GM21619 (cell line): ENCODE measurements around the gene XPNPEP1.

Source experiments
- ATAC-seq: cut with Tn5 transposase; IDR thresholded peaks from one replicate; pipeline ENCODE4 v1.9.1; 2021; ENCODE audit not compliant: unreplicated experiment

XPNPEP1 gene

GRCh38 chr10:109866995-109867635 is 56.2 kb downstream of the XPNPEP1 start:
- no peak for ATAC-seq

GRCh38 chr10:109866168-109866994 is 56.9 kb downstream of the XPNPEP1 start:
- no peak for ATAC-seq

GRCh38 chr10:109863775-109864174 is 59.5 kb downstream of the XPNPEP1 start:
- ATAC-seq, result no peak

- ATAC-seq, result no peak
These were observed 60.6 kb downstream of the XPNPEP1 start for GRCh38 chr10:109862738-109863137.

- ATAC-seq, result no peak
These were observed 61.3 kb downstream of the XPNPEP1 start for GRCh38 chr10:109862041-109862440.

GRCh38 chr10:109861081-109861480 is 62.2 kb downstream of the XPNPEP1 start:
- ATAC-seq, result no peak

- ATAC-seq, result peak; percentile 44
These were observed 64.1 kb downstream of the XPNPEP1 start for GRCh38 chr10:109859221-109859620.

- ATAC-seq, result no peak
These were observed 67.6 kb downstream of the XPNPEP1 start for GRCh38 chr10:109855746-109856145.

GRCh38 chr10:109853921-109854320 is 69.4 kb downstream of the XPNPEP1 start:
- ATAC-seq, result no peak

- peak; percentile 96 for ATAC-seq
These were observed 70.8 kb downstream of the XPNPEP1 start for GRCh38 chr10:109852475-109853037.

- peak; percentile 8 for ATAC-seq
These were observed 71.5 kb downstream of the XPNPEP1 start for GRCh38 chr10:109851616-109852474.

GRCh38 chr10:109846832-109847231 is 76.5 kb downstream of the XPNPEP1 start:
- no peak for ATAC-seq

- ATAC-seq, result no peak
These were observed 78.0 kb downstream of the XPNPEP1 start for GRCh38 chr10:109845308-109845707.

GRCh38 chr10:109838592-109839244 is 84.6 kb downstream of the XPNPEP1 start:
- ATAC-seq, result no peak

- no peak for ATAC-seq
These were observed 85.9 kb downstream of the XPNPEP1 start for GRCh38 chr10:109837384-109837783.

- ATAC-seq, result no peak
These were observed 88.1 kb downstream of the XPNPEP1 start for GRCh38 chr10:109835257-109835656.

- ATAC-seq, result no peak
These were observed 91.5 kb downstream of the XPNPEP1 start for GRCh38 chr10:109831846-109832245.

GRCh38 chr10:109824206-109824605 is 99.1 kb downstream of the XPNPEP1 start:
- no peak for ATAC-seq

GRCh38 chr10:109823196-109823595 is 100.1 kb downstream of the XPNPEP1 start:
- ATAC-seq, result no peak

- no peak for ATAC-seq
These were observed 101.6 kb downstream of the XPNPEP1 start for GRCh38 chr10:109821672-109822071.
